HG02852 (cell line): ENCODE data around the gene RHBDF2.

Experiments
- ATAC-seq: cut with Tn5 transposase; IDR thresholded peaks from one replicate; pipeline ENCODE4 v1.9.1; 2021; ENCODE audit warnings: mild to moderate bottlenecking, moderate library complexity; ENCODE audit not compliant: unreplicated experiment

Gene RHBDF2

DNA sequence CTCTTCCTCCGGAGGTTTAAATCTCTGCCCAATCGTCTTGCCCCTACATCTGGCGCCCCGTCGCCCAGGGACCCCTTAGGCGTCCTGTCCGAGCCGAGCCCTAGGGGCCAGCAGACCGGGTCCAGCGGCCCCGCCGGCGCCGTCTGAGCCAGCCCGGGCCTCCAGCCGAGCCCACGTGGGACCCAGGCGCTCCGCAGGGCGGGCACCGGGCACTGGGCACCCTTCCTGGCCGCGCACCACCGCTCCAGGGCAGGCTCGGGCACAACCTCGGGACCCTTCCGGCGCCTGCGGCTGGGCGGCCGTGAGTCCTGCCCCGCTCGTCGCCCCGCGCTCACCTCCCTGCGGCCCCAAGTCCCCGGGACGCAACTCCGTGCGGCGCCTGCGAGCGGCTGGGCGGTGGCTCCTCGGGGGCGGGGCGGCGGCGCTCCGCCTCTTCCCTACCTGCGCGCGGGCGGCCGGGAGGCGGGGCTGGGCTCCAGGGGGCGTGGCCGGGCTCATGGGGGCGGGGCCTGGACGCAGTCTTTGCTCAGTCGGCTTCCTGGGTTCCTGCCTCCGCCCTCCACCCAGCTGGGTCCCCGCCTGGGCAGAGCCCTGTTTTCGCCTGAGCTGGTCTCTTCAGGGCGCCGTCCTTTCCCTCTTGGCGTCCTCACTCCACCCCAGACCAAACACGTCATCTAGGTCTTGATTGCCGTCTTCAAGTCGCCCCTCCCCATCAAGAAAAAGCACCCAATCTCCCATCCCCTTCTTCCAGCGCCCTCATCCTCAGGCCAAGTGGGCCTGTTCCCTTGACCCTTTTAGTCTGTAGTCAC lies at the start of gene RHBDF2:
TSS of gene RHBDF2 (minus strand) at position 406 of the 809 bp plus-strand sequence. CDS start 19,899 bp downstream, outside the sequence.
- ATAC-seq = peak; percentile 62

DNA sequence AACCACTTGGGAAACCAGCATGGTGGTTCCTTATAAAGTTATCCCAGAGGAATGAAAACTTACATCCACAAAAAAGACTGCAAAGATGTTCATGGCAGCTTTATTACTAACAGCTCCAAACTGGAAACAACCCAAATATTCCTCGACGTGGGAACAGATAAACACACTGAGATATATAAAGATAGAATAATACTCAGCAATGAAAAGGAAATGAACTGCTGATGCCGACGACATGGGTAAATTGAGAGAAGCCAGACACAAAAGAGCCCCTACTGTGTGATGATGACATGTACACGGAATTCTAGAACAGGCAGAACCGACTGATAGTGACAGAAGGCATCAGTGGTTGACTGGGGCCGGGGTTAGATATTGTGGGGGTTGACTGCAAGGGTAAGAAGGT lies 48.3 kb upstream of the RHBDF2 start:
- ATAC-seq = no peak

DNA sequence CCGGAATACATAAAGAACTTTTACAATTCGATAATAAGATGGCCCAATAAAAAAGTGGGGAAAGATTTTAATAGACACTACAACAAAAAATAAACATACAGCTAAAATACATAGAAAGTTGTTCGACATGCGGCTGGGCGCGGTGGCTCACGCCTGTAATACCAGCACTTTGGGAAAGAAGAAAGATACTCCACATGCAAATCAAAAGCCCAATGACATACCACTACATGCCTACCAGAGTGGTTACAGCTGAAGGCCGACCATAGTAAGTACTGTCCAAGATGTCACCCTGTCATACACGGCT lies 47.9 kb upstream of the RHBDF2 start:
- ATAC-seq = no peak

DNA sequence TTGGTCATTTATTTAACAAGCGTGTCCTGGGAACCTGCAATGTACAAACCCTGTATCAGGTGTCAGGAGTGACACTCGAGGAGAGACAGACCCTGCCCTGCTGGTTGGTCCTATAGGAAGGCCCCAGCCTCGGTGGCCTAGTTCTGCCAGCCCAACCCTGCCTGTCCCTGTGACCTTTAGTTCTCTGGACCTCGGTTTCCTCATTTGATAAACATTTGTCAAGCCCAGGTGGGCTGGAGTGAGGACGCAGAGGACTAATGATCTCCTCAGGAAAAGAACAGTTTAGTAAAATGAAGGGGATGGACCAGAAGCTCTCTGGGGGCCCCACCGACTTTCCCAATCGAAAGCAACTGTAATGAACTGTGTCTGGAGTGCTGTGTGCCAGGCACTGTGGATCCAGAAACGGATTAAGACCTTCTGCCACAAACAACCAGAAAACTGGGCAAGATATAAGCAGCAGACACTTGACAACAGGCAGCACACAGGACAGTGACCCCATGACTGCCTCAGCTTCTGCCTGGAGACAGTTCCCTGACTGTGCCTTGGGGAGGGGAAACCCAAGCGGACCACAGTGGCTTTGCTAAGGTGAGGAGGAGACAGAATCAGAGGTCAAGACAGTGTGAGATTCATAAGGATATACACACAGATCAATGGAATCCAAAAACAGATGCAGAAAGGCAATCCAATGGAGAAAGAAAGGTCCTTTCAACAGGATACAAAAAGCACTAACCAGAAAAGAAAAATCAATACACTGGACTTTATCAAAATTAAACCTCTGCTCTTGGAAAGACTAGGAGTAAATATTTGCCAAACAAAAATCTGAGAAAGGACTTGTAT lies 47.4 kb upstream of the RHBDF2 start:
- ATAC-seq = no peak

DNA sequence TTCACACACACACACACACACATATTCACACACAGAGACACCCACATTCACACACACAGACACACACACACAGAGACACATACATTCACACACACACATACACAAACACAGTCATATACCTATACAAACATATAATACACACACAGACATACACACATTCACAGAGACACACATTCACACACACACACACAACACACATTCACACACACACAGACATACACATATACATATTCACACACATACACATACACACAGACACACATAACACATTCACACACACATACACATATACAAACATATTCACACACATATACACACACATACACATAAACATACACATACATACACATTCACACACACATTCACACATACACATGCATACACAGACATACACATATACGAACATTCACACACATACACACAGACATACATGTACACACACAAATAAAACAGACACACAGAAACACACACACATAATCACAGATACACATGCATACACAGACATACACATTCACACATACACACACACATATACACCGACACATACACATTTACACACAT lies 46.5 kb upstream of the RHBDF2 start:
- ATAC-seq = no peak

DNA sequence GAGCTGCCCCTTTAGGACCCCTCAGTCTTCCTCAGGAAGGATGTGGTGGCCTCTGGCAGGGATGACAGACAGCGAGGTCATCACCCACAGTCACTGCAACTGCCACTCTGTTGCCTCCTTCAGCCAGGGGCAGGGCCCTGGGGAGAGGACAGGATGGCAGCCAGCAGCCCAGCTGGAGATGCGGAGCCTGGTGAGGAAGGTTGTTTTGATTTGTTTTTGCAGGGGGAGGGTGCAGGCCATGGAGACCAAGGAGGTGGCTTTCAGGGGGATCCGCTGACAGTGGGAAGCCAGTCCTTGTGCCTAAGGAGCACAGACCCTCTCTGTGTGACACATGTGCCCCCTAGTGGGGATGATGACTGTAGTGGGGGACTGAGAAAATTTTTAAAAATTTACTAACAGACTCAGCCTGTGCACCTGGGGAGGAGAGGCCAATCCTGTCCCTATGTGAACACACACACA lies 46.0 kb upstream of the RHBDF2 start:
- ATAC-seq = no peak

DNA sequence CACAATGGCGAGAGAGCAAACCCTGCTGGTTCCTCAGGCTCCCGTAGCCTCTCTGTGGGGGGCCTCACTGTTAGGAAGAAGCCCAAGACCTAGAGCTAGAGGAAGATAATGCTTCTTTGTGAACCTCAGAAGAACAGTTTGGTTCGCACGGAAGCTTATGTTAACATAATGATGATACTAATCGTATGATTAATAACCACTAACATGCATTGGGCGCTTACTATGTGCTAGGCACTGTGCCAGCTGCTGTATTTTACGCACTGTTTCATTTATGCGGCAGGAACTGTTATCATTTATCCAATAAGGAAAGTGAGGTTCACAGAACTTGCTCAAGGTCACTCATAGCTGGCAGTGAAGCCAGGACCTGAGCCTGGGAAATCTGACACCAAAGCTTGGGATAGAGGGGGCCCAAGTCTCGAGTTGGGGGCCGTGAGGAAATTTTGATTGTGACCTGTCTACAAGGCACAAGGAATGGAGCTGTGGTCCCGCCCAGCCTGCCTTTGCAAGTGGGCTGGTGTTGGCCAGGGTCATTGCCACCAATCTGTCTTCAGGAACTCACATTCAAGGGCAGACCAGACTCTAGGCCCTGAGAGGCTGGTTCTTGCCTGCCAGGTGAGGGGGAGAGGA lies 45.4 kb upstream of the RHBDF2 start:
- no peak for ATAC-seq

DNA sequence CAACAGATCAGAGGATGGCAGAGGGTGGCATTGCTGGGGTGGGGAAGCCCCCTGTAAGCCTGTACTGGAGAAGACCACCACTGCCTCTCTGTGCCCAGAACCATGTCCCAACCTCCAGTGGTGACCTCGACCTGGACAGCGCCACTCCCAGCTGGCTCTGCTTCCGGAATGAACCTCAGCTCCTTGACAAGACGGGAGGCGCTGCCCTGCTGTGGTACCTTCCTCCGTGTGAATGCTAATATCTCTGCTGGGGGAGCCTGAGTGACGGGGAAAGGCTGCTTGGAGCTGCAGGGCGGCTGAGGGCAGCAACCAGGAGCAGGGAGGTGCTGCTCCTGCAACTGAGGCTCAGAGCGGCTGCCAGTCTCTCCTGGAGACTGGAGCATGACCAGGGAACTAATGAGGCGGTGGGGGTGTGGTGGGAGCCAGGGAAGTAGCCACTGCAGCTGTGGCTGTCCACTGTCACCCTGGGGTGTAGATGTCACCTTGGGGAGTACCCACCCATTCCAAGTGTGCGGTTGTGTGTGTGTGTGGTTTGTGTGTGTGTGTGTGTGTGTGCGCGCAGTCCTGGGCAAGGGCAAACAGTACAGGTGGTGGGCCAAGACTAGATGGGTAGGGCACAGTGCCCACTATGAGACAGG lies 44.8 kb upstream of the RHBDF2 start:
- ATAC-seq = no peak

DNA sequence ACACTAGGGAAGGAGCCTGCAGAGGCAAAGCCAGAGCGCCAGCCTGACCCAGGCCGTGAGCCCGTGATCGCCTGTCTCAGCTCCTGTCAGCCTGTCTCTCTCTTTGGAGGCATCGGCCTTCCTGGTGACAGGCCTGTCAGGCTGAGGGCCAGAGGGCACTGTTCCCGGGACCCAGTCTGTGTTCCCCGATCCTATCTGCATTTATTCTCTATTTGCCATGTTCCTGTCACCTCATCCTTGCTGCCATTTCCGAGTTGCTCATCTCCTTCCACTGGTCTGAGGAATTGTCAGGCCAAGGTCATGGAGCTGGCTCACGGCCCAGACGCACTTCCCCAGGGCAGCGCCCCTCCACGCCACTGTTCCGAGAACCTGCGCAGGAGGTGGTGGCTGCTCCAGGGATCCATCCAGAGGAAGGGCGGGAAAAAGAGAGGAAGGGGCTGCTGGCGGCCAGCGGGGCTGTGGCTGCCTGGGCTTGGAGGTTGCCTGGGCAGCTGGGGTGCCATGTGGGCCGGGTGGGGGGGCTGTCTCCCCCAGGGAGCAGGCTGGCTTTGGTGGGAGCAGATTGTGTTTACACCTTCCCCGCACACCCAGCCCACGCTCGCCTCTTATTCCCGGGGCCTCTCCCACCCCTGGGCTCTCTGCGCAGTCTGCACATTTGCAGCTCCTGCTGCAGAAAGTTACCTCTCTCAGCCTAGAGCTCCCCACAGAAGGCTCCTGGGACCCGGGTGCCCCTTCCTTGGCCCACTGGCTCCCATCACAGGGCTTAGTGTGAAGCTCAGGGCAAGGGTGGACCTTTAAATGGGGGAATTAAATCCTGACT lies 43.5 kb upstream of the RHBDF2 start:
- no peak for ATAC-seq

DNA sequence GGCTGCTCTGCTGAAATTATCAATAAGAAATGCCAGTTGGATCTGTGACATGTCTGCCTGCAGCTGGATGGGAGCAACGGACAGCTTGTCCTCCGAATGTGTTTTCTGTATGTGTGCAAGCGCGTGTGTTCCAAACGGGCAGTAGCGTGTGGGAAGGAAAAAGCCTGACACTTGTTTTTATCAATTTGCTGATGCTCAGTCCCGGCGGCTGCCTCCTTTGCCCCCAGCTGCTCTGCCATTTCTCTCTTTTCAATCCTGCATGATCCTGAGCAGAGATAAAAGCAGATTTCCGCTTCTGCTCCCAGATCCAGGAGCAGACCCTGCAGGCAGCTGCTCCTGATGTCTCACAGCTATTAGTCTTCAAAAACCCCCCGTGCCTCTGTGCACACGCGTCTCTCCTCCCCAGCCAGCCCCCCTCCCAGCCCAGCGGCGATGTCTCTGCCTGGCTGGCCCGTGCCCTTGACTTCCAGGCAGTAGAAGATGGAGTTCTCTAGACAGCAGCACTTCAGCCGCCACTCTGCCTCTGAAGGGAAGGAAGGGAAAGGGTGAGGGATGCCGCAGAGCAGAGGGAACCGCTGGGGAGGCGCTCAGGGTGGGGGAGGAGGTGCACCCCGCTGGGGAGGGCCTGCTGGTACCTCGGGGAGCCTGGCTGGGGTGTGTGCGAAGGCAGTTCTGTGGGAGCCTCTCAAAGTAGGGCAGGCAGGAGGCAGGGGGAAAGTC lies 42.8 kb upstream of the RHBDF2 start:
- no peak for ATAC-seq

DNA sequence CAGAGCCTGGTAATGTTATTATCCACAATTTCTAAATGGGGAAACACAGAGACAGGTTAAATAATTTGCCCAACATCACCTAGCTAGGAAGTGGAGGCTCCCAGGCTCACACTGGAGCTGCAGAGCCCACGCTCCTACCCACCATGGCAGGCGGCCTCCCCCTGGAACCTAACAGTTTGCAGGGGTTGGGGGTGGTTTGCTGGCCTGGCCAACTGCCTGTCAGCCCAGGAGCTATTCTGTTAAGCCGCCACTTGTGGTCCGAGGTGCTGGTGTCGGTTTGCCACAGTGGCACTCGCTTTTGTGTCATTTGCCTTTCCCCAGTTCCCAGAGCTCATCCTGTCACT lies 42.2 kb upstream of the RHBDF2 start:
- no peak for ATAC-seq

DNA sequence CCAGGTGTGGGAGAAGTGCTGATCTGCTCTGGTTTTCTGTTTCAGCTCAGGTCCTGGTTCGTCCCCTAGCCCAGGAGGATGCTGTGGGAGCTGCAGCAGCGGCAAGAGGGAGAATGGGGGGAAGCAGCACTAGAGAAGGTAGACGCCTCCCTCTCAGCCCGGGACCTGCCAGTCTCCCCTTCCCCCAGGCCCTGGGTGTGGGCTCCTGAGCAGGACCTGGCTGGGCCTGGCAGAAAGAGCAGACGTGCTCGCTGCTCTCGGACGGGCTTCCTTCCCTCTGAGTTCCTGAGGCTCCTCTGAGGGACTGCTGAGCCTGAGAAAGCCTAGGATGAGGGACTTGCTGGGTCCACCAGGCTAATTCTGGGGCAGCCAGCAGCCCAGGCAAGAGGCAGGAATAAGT lies 41.8 kb upstream of the RHBDF2 start:
- no peak for ATAC-seq

DNA sequence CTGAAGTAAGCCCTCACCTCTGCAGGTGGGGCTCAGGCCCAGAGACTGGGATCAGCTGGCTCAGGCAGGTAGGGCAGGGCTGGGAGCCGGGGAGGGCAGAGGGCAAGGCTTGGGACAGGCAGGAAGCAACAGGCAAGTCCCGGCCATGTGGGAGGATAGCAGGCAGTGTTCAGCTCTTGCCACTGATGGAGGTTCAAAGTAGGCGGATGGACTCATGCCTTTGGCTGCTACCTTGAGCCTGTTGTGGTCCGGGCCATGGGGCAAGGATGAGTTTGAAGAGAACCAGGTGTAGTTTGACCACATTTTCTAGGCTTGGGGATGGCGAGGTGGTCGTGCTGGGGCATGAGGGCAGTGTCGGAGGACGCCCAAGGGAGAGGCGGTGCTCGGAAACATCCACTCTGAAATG lies 41.3 kb upstream of the RHBDF2 start:
- no peak for ATAC-seq

DNA sequence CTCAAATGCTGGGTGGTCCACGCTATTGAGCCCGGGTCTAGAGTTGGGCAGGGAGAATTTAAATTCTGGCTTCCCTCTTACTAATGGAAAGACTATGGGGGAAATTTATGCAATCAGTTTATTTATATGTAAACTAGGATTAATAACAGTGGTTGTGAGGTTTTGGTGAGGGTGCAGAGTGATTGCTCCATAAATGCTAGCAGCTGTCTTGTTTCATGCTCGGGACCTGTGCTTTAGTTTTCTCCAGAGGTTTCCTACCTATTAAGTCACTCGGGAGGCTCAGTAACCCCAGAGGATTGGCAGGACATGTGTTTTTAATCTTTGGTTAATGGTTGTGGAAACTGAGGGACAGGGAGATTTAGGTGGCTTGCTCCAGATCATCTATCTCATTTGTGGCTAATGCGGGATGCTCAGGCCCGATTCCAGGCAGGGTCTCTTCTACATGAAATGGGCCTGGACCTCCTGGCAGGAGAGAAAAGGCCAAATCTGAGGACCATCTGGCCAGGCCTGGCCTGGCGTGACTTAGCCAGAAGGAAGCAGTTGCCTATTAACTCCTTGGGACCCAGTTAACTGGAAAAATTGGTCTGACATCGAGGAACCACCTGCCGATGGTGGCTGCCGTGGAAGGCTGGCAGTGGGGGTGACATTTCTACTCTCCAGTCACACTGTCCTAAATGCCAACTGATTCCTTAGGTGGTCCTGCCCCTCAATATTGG lies 40.7 kb upstream of the RHBDF2 start:
- no peak for ATAC-seq

DNA sequence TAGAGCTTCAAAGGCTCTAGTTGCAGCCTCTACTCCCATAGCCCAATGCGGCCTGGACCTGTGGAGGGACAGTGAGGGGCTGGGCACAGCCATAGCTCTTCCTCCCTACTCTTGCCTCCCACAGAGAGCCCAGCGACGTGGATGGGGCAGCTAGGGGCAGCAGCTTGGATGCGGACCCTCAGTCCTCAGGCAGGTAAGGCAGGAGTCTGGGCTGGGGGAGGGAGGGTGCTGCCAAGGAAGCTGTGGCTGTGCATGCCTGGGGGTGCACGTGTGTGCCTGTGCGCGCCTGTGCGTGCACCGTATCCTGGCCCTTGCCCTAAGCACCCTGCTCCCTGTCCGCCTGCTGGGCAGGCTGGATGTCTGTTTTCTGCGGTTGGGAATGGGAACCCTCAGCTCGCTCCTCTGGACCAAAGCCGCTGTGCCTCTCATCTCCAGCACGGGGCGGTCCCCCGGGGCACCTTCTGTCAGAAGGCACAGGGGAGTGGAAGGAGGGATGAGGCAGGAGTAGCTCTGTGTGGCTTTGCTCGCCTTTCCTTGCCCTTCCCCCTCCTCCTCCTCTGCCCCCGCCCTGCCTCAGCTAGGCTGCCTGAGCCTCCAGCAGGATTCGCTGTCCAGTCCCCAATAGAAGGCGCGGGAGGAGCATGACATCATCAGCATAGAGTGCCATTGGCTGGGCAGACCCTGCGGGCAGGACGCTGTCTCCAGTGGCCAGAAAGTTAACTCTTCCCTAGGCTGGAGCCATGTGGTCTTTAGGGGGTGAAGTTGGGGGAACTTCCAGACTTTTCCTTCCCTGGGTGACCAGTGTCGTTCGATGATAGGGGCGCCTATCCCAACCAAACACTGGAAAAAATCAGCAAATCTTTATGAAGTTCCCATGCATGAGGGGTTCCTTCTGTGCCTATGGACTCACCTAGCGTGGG lies 39.4 kb upstream of the RHBDF2 start:
- no peak for ATAC-seq

DNA sequence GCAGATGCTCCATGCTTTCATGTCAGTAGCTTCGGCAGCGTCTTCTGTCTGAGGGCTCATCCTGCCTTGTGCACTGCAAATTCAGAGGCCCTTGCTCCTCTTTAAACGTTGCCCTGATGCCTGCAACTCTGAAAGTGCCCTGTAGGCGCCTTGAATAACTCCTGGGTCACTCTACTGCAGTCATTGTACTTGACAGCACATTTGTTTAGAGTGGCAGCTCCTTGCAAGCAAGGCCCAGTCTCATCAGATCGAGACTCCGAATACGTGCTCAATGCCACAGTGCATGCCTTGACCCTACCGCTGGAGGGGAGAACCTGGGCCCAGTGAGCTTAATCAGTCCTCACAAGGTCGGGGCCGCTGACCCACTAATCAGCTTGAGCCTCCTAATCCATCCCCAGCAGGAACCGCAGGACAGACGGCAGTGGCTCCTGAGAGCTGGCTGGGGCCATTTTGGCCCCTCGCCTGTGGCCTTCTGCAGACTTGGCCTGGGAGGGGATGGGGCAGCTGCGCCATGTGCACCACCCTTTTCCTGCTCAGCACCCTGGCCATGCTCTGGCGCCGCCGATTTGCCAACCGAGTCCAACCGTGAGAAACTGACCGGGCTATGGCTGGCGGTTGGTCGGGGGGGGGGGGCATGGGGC lies 38.5 kb upstream of the RHBDF2 start, which contains the start of gene PRCD:
TSS of gene PRCD (plus strand) at position 414 of the 641 bp plus-strand sequence. CDS start at position 512, 98 bp downstream.
- ATAC-seq = no peak

DNA sequence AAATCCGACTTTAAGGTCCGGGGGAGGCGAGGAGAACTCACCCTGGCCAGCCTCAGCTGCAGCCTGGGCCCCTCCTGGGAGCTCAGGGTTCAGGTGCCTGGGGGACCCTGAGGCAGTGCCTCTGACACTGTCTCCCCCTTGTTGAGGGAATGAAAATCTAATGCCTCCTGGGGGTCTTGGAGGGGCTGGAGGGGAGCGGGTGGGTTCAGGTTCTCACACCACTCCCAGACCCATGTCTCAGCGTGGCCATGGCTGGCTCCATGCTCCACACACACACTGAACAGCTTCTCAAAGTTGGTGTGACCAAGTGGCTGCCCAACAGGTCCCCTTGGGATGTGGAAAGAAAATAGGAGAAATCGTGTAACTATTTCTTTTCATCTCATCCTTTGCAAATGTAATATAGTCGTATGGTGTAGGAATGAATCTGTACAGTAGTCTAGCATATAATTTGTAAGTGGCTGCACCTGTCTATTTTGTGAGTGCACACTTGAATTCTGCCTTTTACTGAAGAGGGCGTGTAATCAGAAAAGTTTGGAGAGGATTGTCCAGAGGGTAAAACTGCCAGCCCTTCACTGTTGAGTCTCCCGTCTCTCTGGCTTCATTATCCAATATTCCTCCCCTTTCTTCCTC lies 37.8 kb upstream of the RHBDF2 start:
- no peak for ATAC-seq
